NCI-H526 treated with DMSO at 0.1 percent for 48 hours (cell line): Measurements from ENCODE around the gene TJP3.

Experiments used
- DNase-seq: peaks from one replicate; lab custom pipeline; 2025; lab: John Stamatoyannopoulos, UW

Gene TJP3

GRCh38 chr19:3690551-3691371 lies 17.4 kb upstream of the TJP3 start:
- no peak for DNase-seq

DNA sequence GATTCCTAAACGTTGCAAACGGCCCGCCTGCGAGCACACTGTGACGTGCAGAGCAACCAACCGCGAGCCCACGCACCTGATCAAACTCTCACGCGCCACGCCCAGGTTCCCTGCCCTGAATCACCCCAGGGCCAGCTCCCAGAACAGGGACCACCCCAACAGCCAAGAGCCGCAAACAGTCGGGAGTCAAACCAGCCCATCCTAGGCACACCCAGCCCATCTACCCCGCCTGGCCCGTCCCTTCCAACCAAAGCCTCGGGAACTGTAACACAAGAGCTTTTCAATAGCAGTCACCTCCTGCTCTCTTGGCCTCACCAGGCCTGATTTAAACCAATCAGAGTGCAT lies 16.8 kb upstream of the TJP3 start:
- no peak for DNase-seq

DNA sequence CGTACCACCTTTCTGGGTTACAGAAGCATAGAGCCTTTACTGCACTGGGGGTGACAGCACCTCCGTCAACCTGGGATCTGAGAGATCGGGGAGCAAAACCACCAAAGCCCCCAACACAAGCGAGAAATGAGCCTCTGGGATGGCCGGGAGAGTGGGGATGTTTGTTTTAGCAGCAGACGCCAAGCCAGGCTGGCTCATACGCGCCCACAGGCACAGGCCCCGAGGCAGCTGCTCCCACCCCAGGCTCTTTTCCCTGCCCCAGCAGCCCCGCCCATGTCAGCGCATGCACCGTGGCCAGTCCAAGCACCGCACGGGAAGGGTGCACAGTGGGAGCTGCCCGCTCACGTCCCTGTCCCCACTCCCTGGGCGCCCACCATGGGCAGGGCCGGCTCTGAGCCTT lies 16.5 kb upstream of the TJP3 start:
- no peak for DNase-seq

DNA sequence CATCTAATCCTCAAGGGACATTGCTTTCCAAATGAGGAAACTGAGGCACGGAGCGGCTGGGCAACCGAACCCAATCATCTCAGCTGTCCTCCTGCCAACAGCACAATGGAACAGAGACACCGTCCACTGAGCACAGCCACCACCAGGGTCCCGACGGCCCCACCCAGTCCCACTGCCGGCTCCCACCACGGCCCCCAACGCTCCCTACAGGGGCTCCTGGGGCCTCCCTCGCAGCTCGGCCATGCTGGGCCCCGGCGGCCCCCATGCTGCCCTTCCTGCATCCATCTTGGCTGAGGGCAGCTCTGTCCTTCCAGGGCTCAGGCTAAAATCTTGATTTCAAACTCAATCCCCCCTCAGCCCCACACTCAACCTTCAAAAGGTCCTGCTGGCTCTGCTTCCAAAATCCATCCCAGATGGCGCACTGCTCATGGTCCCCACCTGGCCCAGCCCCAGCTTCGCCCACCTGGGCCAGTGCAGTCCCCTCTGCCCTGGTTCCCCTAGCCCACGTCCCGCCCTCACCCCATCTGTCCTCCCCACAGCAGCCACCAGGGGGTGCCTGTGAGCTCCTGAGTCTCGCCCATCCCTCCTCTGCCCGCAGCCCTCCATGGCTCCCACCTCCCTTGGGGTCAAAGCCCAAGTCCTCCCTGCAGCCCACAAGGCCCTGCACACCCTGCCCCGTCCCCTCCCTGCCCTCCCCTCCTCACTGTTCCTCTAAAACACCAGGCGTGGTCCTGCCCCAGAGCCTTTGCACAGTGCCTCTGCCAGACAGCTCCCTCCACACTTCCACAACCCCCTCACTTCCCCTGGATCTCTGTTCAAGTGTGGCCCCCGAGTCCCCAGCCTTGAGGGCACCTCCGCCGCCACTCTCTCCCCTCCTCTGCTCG lies 15.8 kb upstream of the TJP3 start:
- no peak for DNase-seq

GRCh38 chr19:3693025-3693925 lies 14.9 kb upstream of the TJP3 start:
- DNase-seq = no peak

- DNase-seq = no peak
Observed at GRCh38 chr19:3694361-3695123, 13.6 kb upstream of the TJP3 start.

DNA sequence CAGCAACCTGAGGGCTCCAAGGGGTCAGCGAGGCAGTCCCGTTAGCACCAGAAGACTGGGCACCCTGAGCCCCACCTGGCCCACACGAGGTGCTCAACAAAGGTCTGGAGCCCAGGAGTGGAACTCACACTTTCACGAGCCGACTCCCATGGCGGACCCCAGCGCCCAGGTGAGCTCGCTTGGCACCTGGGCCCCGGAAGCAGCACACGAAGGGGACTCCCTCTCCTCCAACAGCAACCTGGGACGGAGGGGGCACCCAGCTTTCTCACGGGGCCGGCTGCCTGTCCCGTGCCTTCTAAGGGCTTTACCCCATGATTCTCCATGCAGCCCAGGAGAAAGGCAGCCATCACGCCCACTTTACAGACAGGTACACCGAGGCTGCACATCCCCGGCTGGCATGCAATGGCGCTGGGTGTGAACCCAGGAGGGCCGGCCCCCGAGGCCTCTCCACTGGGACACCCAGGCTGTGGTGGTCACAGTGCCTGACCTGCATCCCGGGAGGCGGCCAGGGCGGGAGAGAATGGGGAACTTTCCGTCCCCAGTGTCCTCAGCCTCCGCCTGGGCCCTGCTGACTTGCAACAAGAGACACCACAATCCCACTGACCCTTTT lies 13.0 kb upstream of the TJP3 start:
- no peak for DNase-seq

GRCh38 chr19:3695986-3696659 lies 12.1 kb upstream of the TJP3 start:
- no peak for DNase-seq

- no peak for DNase-seq
Observed at GRCh38 chr19:3696660-3696995, 11.6 kb upstream of the TJP3 start.

- DNase-seq = no peak
Observed at GRCh38 chr19:3697094-3697493, 11.1 kb upstream of the TJP3 start.

DNA sequence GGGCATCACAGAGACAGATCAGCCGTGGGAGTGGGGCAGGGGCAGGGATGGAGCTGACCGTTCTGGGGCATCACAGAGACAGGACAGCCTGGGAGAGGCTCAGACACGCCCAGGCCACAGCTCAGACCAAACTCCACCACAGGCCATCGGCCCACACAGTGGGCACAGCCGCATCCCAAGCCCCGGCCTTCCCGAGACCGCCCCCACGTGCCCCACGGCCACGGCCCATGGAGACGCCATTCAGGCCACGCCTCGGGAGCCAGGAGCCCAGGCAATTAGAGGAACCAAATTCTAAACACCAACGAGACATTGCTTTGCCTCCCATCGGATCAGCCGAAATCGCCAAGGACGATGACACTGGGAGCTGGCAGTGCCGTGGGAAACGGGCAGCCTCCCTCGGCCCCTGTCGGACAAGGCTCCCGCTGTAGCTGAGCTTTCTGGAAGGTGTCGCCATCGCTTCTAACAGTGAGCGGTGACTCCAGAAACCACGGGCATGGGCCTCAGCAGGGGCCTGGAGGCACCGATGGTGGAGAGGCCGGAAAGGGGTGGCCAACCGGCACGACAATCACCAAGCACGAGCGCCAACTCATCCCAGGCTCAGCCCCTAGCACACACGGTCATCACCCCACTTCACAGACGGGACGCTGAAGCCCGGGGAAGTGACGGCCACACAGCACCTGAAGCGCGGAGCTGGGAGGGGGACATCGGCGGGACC lies 10.4 kb upstream of the TJP3 start:
- DNase-seq = no peak

- no peak for DNase-seq
Observed at GRCh38 chr19:3698386-3698950, 9.7 kb upstream of the TJP3 start.

DNA sequence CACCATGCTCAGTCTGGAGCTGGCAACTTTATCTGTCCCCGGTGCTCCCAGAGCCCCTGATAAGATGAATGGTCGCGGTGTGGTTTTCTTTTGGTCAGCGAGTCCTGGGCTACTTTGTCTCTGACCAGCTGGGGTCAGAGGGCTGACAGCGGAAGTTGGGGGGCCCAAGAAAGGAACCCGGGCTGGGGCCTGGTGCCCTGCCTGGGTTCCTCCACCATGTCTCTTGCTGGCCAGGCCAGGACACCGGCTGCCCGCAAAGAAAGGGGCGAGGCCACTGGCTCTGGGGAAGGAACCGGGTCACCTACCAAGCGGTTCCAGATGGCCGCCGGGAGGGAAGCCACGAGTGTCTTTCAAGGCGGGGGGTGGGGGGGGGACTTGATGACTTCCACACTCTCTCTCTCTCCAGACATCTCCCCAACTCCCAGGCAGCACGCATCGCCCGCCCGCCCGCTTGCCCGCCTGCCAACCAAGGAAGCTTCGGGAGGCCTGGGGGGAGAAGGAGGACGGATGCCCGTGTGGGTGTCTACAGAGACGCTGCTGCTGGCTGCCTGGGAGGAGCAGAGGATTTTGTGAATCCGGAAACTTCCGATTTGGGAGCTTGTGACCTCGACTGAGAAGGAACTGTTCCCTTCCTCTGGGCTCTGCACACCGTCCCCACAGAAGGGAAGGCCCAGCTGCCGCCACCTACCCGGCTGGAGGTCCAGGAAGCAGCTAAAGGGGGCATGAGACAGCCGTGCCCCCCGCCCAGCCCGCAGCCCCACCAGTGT lies 9.0 kb upstream of the TJP3 start:
- no peak for DNase-seq

DNA sequence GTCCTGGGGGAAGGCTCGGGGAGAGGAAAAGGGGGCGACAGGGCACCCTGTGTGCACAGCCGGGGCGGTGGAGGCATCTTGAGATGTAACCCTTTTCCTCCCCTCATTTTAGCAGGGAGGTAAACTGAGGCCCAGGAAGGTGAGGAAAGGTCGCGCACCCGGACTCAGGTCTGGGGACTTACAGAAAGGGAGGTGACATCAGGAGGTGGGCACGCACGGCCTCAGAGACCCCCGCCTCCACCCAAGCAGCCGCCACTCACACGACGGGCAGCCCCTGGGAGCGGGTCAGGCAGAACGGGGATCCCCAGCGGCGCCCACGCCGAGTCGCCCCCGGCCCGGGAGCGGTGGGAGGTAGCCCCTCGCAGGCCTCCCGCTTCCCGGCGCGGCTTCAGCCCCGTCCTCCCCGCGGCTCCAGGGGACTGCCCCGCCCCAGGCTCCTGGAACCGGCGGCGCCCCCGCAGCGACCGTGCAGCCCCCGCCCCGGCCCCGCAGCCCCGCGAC lies 8.4 kb upstream of the TJP3 start:
- no peak for DNase-seq

- peak; percentile 56 for DNase-seq
Observed at GRCh38 chr19:3700242-3701032, 7.7 kb upstream of the TJP3 start, which contains the start of gene PIP5K1C. Gene PIP5K1C, minus strand, starts transcription at chr19:3700468. Its CDS starts 78 bp downstream, at chr19:3700390.

GRCh38 chr19:3701200-3701599 lies 7.0 kb upstream of the TJP3 start:
- no peak for DNase-seq

GRCh38 chr19:3707868-3708206 lies 347 bp upstream of the TJP3 start:
- no peak for DNase-seq

GRCh38 chr19:3710265-3710812 lies 2.2 kb downstream of the TJP3 start:
- no peak for DNase-seq
